HUES6 (cell line): Measurements from ENCODE around the gene FGF14.

Experiments
- H3K27ac ChIP-seq: 2 replicates; pipeline ENCODE4 v1.7.0; 2013; ENCODE audit warnings: low read depth, mild to moderate bottlenecking, low read length, inconsistent platforms
- H3K27me3 ChIP-seq: 2 replicates; pipeline ENCODE4 v1.6.1; 2013; ENCODE audit warnings: low read length; ENCODE audit not compliant: control insufficient read depth, insufficient read depth
- H3K36me3 ChIP-seq: 2 replicates; pipeline ENCODE4 v1.6.1; 2013; ENCODE audit warnings: low read length; ENCODE audit not compliant: control insufficient read depth, insufficient read depth
- H3K4me1 ChIP-seq: 2 replicates; pipeline ENCODE4 v1.6.1; 2013; ENCODE audit warnings: low read length; ENCODE audit not compliant: control insufficient read depth, insufficient read depth
- H3K4me3 ChIP-seq: 2 replicates; pipeline ENCODE4 v1.5.1; 2013; ENCODE audit warnings: low read depth, low read length
- H3K9ac ChIP-seq: one replicate; pipeline ENCODE4 v1.6.1; 2013; ENCODE audit warnings: mild to moderate bottlenecking, low read length
- H3K9me3 ChIP-seq: 2 replicates; pipeline ENCODE4 v1.6.1; 2013; ENCODE audit warnings: low read depth, low read length; ENCODE audit not compliant: control insufficient read depth, insufficient read depth

The FGF14 gene

DNA sequence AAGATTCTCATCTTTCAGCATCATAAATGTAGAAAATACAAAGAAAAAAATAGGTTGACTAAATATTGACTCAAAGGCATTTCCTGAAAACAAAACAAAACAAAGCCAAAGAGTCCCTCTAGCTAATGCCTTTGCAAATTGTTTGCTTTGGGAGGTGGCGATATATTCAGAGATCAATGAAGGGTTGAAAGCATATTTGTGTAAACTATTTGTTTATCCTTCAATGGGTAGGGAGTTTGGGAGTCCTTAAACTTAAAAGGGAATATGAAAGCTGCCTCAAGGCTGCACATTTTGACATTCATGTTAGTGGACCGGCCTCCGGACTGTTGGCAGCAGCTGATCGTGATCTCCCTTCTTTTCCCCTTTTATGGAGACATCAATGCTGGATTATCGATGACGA, 691.9 kb downstream of the FGF14 start:
- Histone ChIP-seq H3K36me3 (no peaks in the 10 kb centered on the region), H3K9ac (no peak overlapping the region), H3K27ac (no peak overlapping the region), H3K4me1 (peaks cover 9% of the 10 kb centered on the region), H3K9me3 (no peaks in the 10 kb centered on the region), H3K4me3 (no peak overlapping the region), H3K27me3 (no peaks in the 10 kb centered on the region)

DNA sequence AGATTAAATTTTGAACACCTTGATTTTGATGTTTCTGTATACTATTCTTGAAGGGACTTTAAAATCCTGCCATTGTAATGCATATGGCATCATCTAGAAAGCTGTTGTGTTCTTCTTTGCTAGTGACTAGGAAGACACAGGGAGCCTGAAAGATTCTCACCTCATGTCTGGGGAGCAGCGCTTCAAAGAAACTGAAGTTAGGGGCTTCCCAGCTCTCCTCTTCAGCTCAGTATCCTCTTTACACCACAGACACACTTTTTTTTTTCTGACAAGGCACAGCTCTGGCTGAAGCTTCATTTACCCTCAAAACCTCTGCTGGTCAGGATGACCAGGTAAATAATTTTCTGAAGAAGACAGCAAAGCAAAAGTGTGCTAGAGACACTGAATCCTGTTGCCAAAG, 693.7 kb downstream of the FGF14 start:
- Histone ChIP-seq H3K27ac (no peak overlapping the region), H3K4me3 (no peak overlapping the region), H3K4me1 (peaks cover 18% of the 10 kb centered on the region), H3K9me3 (no peaks in the 10 kb centered on the region), H3K27me3 (no peaks in the 10 kb centered on the region), H3K36me3 (no peaks in the 10 kb centered on the region), H3K9ac (no peak overlapping the region)

DNA sequence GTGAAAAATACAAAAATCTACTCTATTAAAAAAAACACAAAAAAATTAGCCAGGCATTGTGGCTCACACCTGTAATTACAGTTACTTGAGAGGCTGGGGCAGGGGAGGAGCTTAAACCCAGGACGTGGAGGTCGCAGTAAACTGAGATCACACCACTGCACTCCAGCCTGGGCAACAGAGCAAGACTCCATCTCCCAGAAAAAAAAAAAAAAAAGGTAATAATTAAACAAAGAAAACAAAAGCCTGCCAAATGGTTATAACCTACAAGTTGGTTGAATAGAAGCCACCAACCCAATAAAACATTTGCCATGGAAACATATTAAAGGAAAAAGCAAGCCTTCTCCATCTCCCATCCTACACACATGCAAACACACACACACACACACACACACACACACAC, 694.2 kb downstream of the FGF14 start:
- Histone ChIP-seq H3K9me3 (no peaks in the 10 kb centered on the region), H3K36me3 (no peaks in the 10 kb centered on the region), H3K4me1 (peaks cover 18% of the 10 kb centered on the region), H3K4me3 (no peak overlapping the region), H3K9ac (no peak overlapping the region), H3K27ac (no peak overlapping the region), H3K27me3 (no peaks in the 10 kb centered on the region)

DNA sequence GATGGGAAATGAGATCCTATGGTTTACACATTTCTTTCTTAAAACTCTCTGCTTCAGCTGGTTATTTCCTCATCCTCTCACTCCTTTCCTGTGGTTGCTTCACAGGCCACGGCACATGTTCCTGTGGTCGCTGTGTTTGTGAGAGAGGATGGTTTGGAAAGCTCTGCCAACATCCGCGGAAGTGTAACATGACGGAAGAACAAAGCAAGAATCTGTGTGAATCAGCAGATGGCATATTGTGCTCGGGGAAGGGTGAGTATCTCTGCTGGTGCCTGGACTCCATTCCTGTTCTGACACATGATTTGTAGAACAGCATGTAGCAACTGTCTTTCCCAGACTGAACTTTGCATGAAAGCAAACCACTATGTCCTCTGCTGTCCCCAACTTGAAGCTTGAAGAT, 695.2 kb downstream of the FGF14 start:
- H3K27me3 ChIP-seq, result no peaks in the 10 kb centered on the region
- peaks cover 18% of the 10 kb centered on the region for H3K4me1 ChIP-seq
- H3K36me3 ChIP-seq, result no peaks in the 10 kb centered on the region
- no peak overlapping the region for H3K9ac ChIP-seq
- H3K4me3 ChIP-seq, result no peak overlapping the region
- H3K27ac ChIP-seq, result no peak overlapping the region
- H3K9me3 ChIP-seq, result no peaks in the 10 kb centered on the region

DNA sequence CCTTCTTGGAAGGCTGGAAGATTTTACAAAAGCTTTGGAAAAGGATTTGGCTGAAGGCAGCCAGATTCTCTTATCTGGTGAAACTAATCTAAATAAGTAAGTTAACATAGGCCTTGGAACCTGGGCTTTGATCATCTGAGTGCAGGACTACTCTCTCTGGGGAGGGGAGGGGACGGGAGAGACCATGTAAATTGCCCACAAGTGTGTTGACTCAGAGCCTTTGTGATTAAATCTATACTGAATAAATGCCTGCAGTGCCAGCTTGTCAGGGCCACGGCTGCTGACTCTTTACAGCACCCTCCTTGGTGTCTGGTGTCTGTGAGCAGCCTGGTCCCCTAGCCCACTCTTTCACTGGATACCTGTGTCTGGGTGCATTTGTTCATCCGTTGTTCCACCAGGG, 698.0 kb downstream of the FGF14 start:
- H3K27me3 ChIP-seq, result no peaks in the 10 kb centered on the region
- H3K9me3 ChIP-seq, result no peaks in the 10 kb centered on the region
- H3K27ac ChIP-seq, result no peak overlapping the region
- H3K4me3 ChIP-seq, result no peak overlapping the region
- no peak overlapping the region for H3K9ac ChIP-seq
- no peaks in the 10 kb centered on the region for H3K36me3 ChIP-seq
- peaks cover 18% of the 10 kb centered on the region for H3K4me1 ChIP-seq

DNA sequence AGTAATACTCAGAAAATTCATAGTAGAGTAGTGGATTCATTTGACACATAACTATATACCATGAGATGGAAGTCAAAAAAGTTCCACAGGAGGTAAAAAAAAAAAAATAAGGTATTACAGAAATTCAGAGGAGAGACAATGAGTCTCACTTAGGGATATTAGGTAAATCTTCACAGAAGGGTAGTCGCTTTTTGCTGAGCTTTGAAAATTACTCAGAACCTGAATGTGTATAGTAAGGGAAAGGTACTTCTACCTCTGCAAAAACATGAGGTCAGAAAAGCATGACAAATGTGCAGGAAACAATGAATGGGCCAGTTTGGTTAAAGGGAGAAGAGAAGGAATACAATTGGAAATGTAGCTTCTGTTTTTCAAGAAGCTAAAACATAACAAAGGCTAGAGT, 698.8 kb downstream of the FGF14 start:
- Histone ChIP-seq H3K27ac (no peak overlapping the region), H3K36me3 (no peaks in the 10 kb centered on the region), H3K4me3 (no peak overlapping the region), H3K27me3 (no peaks in the 10 kb centered on the region), H3K9ac (no peak overlapping the region), H3K9me3 (no peaks in the 10 kb centered on the region), H3K4me1 (peaks cover 11% of the 10 kb centered on the region)

DNA sequence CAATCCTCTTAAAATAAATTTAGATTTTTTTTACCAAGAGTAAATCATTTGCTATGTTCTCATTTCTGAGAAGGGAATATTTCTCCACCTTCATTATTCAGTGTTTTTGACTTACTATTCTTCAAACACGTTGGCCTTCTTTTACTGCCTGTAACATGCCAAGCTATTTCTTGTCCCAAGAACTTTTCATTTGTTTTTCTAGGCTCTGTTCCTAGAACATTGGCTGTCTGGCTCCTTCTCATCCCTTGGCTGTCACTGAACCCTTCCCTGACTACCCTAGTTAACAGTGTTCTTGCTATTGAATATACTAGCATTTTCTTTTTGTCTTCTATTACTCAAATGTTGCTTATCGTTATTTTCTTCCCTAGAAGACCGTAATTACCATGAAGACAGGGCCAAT, 701.2 kb downstream of the FGF14 start:
- Histone ChIP-seq H3K36me3 (no peaks in the 10 kb centered on the region), H3K27me3 (no peaks in the 10 kb centered on the region), H3K4me3 (no peak overlapping the region), H3K27ac (no peak overlapping the region), H3K9ac (no peak overlapping the region), H3K4me1 (peaks cover 10% of the 10 kb centered on the region; the same call in 1 of the 2 replicates), H3K9me3 (no peaks in the 10 kb centered on the region)

DNA sequence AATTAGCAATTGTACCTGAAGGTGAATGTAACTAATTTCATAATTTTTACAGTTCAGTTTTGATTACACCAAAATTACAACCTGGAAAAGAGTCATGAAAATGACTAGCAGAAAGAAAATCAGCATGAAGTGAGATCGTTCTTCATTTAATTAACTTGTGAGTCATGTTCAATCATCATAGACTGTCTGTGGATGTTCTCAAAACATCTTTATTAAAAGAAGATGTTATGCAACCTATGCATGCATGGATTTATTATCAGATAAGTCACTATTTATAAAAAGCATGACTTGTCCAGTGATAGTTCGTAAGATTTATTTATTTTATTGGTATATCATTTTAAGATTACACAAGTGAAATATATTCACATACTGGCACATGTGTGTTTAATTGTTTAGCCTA, 703.4 kb downstream of the FGF14 start:
- H3K4me3 ChIP-seq, result no peak overlapping the region
- no peaks in the 10 kb centered on the region for H3K27me3 ChIP-seq
- peaks cover 3% of the 10 kb centered on the region; the same call in 1 of the 2 replicates for H3K4me1 ChIP-seq
- H3K27ac ChIP-seq, result no peak overlapping the region
- no peaks in the 10 kb centered on the region for H3K36me3 ChIP-seq
- no peak overlapping the region for H3K9ac ChIP-seq
- H3K9me3 ChIP-seq, result no peaks in the 10 kb centered on the region

DNA sequence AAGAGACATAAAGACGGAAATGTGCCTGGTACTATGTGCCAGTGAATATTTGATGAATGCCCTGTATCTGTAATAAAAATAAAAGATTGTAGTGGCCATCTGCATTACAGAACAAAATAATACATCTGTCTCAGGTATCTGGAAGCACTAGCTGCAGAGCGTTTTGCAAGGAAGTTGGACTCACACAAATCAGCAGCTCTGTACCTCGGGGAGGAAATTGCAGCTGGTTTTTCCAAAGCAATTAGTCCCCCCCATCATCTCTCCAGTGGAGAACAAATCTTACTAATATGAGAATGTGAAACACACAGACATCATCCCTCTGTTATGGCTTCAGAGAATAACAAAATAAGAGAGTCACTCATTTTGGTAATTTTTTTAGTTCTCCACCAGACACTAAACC, 704.1 kb downstream of the FGF14 start:
- H3K36me3 ChIP-seq, result no peaks in the 10 kb centered on the region
- no peak overlapping the region for H3K4me3 ChIP-seq
- no peak overlapping the region for H3K9ac ChIP-seq
- no peaks in the 10 kb centered on the region for H3K9me3 ChIP-seq
- no peaks in the 10 kb centered on the region for H3K4me1 ChIP-seq
- H3K27ac ChIP-seq, result no peak overlapping the region
- no peaks in the 10 kb centered on the region for H3K27me3 ChIP-seq

DNA sequence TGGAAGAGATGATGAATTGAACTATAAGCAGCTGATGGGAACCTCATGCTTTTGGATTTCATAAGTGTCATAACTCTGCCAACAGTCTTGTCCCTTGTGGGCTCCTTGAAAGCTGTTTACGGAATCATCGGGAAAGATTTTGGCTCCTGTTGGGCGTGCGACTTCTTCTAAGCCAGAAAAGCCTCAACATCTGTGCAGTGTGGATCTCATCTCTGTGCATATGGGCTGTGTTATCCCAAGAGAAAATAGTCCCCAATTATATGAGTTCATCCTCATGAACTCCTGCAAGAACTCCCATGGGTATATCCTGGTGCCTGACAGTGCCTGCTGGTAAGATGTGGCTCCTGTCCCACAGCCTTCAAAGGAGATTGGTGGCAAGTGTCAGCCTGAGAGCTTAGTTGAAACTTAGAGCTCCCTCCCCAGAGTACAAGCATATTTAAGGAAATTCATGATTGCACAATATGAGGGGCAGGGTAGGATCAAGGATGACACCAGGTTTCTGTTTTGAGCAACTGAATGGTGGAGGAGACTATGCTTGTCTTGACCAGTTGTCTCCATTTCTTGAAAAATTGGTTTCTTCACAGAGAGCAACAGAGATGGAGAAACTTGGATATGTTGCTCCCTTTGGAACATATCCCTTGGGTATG, 705.9 kb downstream of the FGF14 start:
- Histone ChIP-seq H3K4me3 (no peak overlapping the region), H3K9me3 (no peaks in the 10 kb centered on the region), H3K4me1 (no peaks in the 10 kb centered on the region), H3K9ac (no peak overlapping the region), H3K36me3 (no peaks in the 10 kb centered on the region), H3K27me3 (no peaks in the 10 kb centered on the region), H3K27ac (no peak overlapping the region)

DNA sequence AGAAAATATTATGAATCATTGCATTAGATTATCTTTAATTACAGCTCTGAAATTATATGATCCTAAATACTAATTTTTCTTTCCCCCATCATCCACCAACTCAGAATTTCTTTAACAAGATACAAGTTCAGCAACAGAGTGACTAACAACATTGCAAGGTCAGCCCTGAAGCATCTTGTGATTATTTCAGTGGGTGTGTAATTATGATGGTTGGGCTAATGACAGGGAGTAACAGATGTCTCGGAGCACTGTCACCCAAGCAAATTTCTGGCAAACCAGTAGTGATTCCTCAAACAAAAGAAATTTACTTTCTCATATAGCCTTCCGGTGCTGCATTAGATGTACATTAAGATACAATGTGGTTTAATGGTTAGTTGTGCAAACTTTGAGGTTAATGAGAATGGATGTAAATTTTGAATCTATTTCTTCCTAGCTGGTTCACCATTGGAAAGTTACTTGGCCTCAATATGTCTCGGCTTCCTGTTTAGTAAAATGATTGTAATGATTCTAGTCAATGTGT, 710.4 kb downstream of the FGF14 start:
- Histone ChIP-seq H3K4me1 (no peaks in the 10 kb centered on the region), H3K36me3 (no peaks in the 10 kb centered on the region), H3K4me3 (no peak overlapping the region), H3K9me3 (no peaks in the 10 kb centered on the region), H3K27me3 (no peaks in the 10 kb centered on the region), H3K27ac (no peak overlapping the region), H3K9ac (no peak overlapping the region)
